ENCODE results near the gene RGL2.

DNA sequence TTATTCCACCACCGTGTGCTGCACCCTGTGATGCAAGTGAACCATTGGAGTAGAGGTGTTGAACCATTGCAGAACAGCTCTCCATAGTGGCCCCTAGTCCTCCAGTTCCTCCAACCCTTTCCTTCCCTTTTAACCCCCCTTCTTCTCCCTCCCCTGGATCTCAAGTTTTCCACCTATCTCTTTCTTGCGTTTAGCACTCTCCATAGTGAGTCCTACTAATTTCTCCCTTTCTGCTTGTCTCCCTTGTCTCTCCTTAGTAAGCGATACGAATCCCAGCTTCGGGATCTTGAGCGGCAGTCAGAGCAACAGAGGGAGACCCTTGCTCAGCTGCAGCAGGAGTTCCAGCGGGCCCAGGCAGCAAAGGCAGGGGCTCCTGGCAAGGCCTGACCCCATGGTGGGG lies 8.3 kb downstream of the RGL2 start:
- TF ChIP-seq, protein P1, sequence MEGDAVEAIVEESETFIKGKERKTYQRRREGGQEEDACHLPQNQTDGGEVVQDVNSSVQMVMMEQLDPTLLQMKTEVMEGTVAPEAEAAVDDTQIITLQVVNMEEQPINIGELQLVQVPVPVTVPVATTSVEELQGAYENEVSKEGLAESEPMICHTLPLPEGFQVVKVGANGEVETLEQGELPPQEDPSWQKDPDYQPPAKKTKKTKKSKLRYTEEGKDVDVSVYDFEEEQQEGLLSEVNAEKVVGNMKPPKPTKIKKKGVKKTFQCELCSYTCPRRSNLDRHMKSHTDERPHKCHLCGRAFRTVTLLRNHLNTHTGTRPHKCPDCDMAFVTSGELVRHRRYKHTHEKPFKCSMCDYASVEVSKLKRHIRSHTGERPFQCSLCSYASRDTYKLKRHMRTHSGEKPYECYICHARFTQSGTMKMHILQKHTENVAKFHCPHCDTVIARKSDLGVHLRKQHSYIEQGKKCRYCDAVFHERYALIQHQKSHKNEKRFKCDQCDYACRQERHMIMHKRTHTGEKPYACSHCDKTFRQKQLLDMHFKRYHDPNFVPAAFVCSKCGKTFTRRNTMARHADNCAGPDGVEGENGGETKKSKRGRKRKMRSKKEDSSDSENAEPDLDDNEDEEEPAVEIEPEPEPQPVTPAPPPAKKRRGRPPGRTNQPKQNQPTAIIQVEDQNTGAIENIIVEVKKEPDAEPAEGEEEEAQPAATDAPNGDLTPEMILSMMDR (IDR thresholded peaks at IDR 0.05): no peak
- TF ChIP-seq POLR2A (IDR thresholded peaks at IDR 0.05): no peak
